ENCODE measurements around the gene KIF2B.
"Not testable (repeated sequence)": the region's sequence is repeated elsewhere in the genome, so short reads cannot be mapped to it uniquely, and the experiment has no call there.

KIF2B gene

GRCh38 chr17:53818271-53818670 is 4.5 kb upstream of the KIF2B start:
- H3K4me1 ChIP-seq (ENCODE audit: control insufficient read depth, insufficient read depth, low read length) = no peaks in the 10 kb centered on the region
- H3K9me3 ChIP-seq (ENCODE audit: control insufficient read depth, insufficient read depth, low read depth, low read length) = peaks cover 7% of the 10 kb centered on the region
- H3K27me3 ChIP-seq (ENCODE audit: control insufficient read depth, insufficient read depth, low read length) = no peaks in the 10 kb centered on the region
- H3K36me3 ChIP-seq (ENCODE audit: control insufficient read depth, insufficient read depth, low read length) = no peaks in the 10 kb centered on the region
- no peak overlapping the region for H3K27ac ChIP-seq (ENCODE audit: low read depth, low read length)
- no peak overlapping the region for H3K9ac ChIP-seq (ENCODE audit: low read length)
- H3K4me3 ChIP-seq (ENCODE audit: low read depth, low read length) = no peak overlapping the region

DNA sequence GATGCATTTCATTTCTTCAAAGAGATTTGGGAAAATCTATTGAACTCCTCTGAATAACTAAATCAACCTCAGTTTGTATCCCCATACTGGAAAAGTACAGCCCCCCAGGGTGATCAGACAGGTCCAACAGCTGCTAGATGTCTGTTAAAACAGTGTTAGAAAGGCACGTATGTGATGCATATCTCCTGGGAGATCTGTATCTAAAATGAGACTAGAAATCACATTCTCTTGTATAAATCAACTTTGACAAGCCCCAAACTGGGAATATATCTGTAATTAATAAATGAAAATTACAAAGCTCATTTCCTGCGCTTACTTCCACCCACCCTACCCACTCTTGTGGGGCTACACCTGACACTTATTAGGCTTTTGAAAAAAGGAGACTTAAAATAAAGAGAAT is 3.8 kb upstream of the KIF2B start:
- Histone ChIP-seq H3K9ac (ENCODE audit: low read length) (no peak overlapping the region), H3K36me3 (ENCODE audit: control insufficient read depth, insufficient read depth, low read length) (no peaks in the 10 kb centered on the region), H3K27ac (ENCODE audit: low read depth, low read length) (no peak overlapping the region), H3K27me3 (ENCODE audit: control insufficient read depth, insufficient read depth, low read length) (no peaks in the 10 kb centered on the region), H3K4me3 (ENCODE audit: low read depth, low read length) (no peak overlapping the region), H3K9me3 (ENCODE audit: control insufficient read depth, insufficient read depth, low read depth, low read length) (peaks cover 13% of the 10 kb centered on the region), H3K4me1 (ENCODE audit: control insufficient read depth, insufficient read depth, low read length) (no peaks in the 10 kb centered on the region)

GRCh38 chr17:53819956-53820355 is 2.8 kb upstream of the KIF2B start:
- Histone ChIP-seq H3K4me1 (ENCODE audit: control insufficient read depth, insufficient read depth, low read length) (no peaks in the 10 kb centered on the region), H3K9ac (ENCODE audit: low read length) (no peak overlapping the region), H3K27me3 (ENCODE audit: control insufficient read depth, insufficient read depth, low read length) (no peaks in the 10 kb centered on the region), H3K4me3 (ENCODE audit: low read depth, low read length) (no peak overlapping the region), H3K9me3 (ENCODE audit: control insufficient read depth, insufficient read depth, low read depth, low read length) (peaks cover 13% of the 10 kb centered on the region), H3K36me3 (ENCODE audit: control insufficient read depth, insufficient read depth, low read length) (no peaks in the 10 kb centered on the region), H3K27ac (ENCODE audit: low read depth, low read length) (no peak overlapping the region)

DNA sequence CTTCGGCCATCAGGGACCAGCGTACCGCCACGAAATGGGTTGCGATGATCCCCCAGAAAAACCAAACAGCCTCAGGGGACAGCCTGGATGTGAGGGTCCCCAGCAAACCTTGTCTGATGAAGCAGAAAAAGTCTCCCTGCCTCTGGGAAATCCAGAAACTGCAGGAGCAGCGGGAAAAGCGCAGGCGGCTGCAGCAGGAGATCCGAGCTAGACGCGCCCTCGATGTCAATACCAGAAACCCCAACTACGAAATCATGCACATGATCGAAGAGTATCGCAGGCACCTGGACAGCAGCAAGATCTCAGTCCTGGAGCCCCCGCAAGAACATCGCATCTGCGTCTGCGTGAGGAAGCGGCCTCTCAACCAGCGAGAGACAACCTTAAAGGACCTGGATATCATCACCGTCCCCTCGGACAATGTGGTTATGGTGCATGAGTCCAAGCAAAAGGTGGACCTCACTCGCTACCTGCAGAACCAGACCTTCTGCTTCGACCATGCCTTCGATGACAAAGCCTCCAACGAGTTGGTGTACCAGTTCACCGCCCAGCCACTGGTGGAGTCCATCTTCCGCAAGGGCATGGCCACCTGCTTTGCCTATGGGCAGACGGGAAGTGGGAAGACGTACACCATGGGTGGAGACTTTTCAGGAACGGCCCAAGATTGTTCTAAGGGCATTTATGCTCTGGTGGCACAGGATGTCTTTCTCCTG is 769 bp downstream of the KIF2B start:
- H3K27me3 ChIP-seq (ENCODE audit: control insufficient read depth, insufficient read depth, low read length) = no peaks in the 10 kb centered on the region
- H3K9ac ChIP-seq (ENCODE audit: low read length) = no peak overlapping the region
- no peaks in the 10 kb centered on the region for H3K36me3 ChIP-seq (ENCODE audit: control insufficient read depth, insufficient read depth, low read length)
- H3K4me3 ChIP-seq (ENCODE audit: low read depth, low read length) = no peak overlapping the region
- no peak overlapping the region for H3K27ac ChIP-seq (ENCODE audit: low read depth, low read length)
- H3K9me3 ChIP-seq (ENCODE audit: control insufficient read depth, insufficient read depth, low read depth, low read length) = peaks cover 13% of the 10 kb centered on the region
- no peaks in the 10 kb centered on the region for H3K4me1 ChIP-seq (ENCODE audit: control insufficient read depth, insufficient read depth, low read length)

- peaks cover 22% of the 10 kb centered on the region; the same call in 1 of the 2 replicates for H3K9me3 ChIP-seq (ENCODE audit: control insufficient read depth, insufficient read depth, low read depth, low read length)
- not testable (repeated sequence) for H3K4me3 ChIP-seq (ENCODE audit: low read depth, low read length); H3K27ac ChIP-seq (ENCODE audit: low read depth, low read length); H3K4me1 ChIP-seq (ENCODE audit: control insufficient read depth, insufficient read depth, low read length); H3K9ac ChIP-seq (ENCODE audit: low read length); H3K27me3 ChIP-seq (ENCODE audit: control insufficient read depth, insufficient read depth, low read length); H3K36me3 ChIP-seq (ENCODE audit: control insufficient read depth, insufficient read depth, low read length)
Observed at GRCh38 chr17:53834771-53835170, 12.0 kb downstream of the KIF2B start.

GRCh38 chr17:53837131-53837530 is 14.4 kb downstream of the KIF2B start:
- H3K27me3 ChIP-seq (ENCODE audit: control insufficient read depth, insufficient read depth, low read length) = no peaks in the 10 kb centered on the region
- H3K9me3 ChIP-seq (ENCODE audit: control insufficient read depth, insufficient read depth, low read depth, low read length) = peaks cover 36% of the 10 kb centered on the region
- H3K9ac ChIP-seq (ENCODE audit: low read length) = no peak overlapping the region
- H3K27ac ChIP-seq (ENCODE audit: low read depth, low read length) = no peak overlapping the region
- H3K4me1 ChIP-seq (ENCODE audit: control insufficient read depth, insufficient read depth, low read length) = no peaks in the 10 kb centered on the region
- H3K4me3 ChIP-seq (ENCODE audit: low read depth, low read length) = no peak overlapping the region
- no peaks in the 10 kb centered on the region for H3K36me3 ChIP-seq (ENCODE audit: control insufficient read depth, insufficient read depth, low read length)

DNA sequence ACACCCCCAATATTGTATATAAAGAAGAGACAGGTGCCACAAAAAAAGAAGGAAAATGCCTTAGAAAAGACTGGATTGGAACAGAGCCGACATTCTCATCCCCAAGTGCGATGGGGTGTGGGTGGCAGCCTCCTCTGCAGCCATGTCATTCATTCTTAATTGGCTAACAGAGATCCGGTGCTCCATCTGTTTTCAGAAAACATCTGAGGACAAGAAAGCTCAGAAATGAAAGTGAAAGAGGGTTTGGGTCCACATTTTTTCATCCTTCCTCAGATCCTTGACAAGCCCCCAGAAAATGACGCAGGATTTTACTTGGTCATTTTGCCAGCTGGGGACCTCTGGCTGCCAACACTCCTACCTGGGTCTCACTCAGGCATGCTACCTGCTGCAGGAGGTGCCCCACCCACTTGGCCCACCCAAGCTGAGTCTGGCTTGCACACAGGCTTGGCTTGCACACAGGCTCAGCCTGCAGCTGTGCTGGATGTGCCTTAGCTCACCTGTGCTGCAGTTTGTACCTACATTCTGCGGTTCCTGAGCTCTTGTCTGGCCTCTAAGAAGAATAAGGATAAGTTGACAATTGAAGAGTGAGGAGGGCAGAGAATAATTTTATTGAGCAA is 21.9 kb downstream of the KIF2B start:
- H3K27ac ChIP-seq (ENCODE audit: low read depth, low read length) = no peak overlapping the region

GRCh38 chr17:53871128-53871527 is 48.4 kb downstream of the KIF2B start:
- H3K27me3 ChIP-seq (ENCODE audit: control insufficient read depth, insufficient read depth, low read length); H3K9me3 ChIP-seq (ENCODE audit: control insufficient read depth, insufficient read depth, low read depth, low read length); H3K4me1 ChIP-seq (ENCODE audit: control insufficient read depth, insufficient read depth, low read length); H3K9ac ChIP-seq (ENCODE audit: low read length); H3K4me3 ChIP-seq (ENCODE audit: low read depth, low read length); H3K27ac ChIP-seq (ENCODE audit: low read depth, low read length); H3K36me3 ChIP-seq (ENCODE audit: control insufficient read depth, insufficient read depth, low read length): not testable (repeated sequence)

More for the DNA sequence above, 21.9 kb downstream of the KIF2B start:
- H3K9ac ChIP-seq (ENCODE audit: low read length) = no peak overlapping the region
- H3K4me3 ChIP-seq (ENCODE audit: low read depth, low read length) = no peak overlapping the region
- peaks cover 21% of the 10 kb centered on the region for H3K9me3 ChIP-seq (ENCODE audit: control insufficient read depth, insufficient read depth, low read depth, low read length)
- no peaks in the 10 kb centered on the region for H3K27me3 ChIP-seq (ENCODE audit: control insufficient read depth, insufficient read depth, low read length)
- H3K4me1 ChIP-seq (ENCODE audit: control insufficient read depth, insufficient read depth, low read length) = no peaks in the 10 kb centered on the region
- H3K36me3 ChIP-seq (ENCODE audit: control insufficient read depth, insufficient read depth, low read length) = no peaks in the 10 kb centered on the region
